H1 (cell line): ENCODE results near the gene FAM9C. TPM values are rescaled to one million over a fixed set of nuclear protein-coding genes. Genes with fewer than 3 reads are reported as not detected.

ENCODE experiments used
- CTCF ChIA-PET: fragments of 300-600 bp; sonication (Branson Sonifier 250); formaldehyde crosslinking; loops from one replicate; lab custom pipeline; 2021; ENCODE audit not compliant: partially characterized antibody; lab: Charles Lee
- POLR2A ChIA-PET: fragments of 300-600 bp; sonication (Branson Sonifier 250); formaldehyde crosslinking; loops from one replicate; lab custom pipeline; 2021; ENCODE audit warnings: inconsistent platforms; ENCODE audit not compliant: partially characterized antibody; lab: Charles Lee
- DNase-seq, 2 experiments: peaks; one replicate each; pipeline versions ENCODE4 v3.0.0 to v3.0.0-alpha.2; 2010 to 2022; ENCODE audit warnings: low spot score in 2 of 2, low read depth in 1 of 2, mixed read lengths in 1 of 2
- FAIRE-seq: peaks from 2 replicates; lab custom pipeline; 2011; peaks lifted over from hg19 to GRCh38; lab: Jason Lieb, UNC
- H2AFZ ChIP-seq: 2 replicates; pipeline ENCODE4 v1.8.1; 2012; ENCODE audit warnings: low read length, inconsistent platforms
- H2AK5ac ChIP-seq: 2 replicates; pipeline ENCODE4 v1.6.1; 2013; ENCODE audit warnings: low read depth, low read length
- H2BK120ac ChIP-seq: replicated peaks from 2 replicates; pipeline ENCODE3; 2013; ENCODE audit warnings: low read depth, low read length, inconsistent platforms
- H2BK12ac ChIP-seq: 2 replicates; pipeline ENCODE4 v1.6.1; 2013; ENCODE audit warnings: low read depth, low read length
- H2BK15ac ChIP-seq: 2 replicates; pipeline ENCODE4 v1.6.1; 2013; ENCODE audit warnings: low read length
- H2BK20ac ChIP-seq: 2 replicates; pipeline ENCODE4 v1.6.1; 2013; ENCODE audit warnings: low read length
- H2BK5ac ChIP-seq: 2 replicates; pipeline ENCODE4 v1.6.1; 2013; ENCODE audit warnings: low read depth, low read length
- H3K14ac ChIP-seq: 2 replicates; pipeline ENCODE4 v1.6.1; 2013; ENCODE audit warnings: inconsistent platforms; ENCODE audit not compliant: insufficient read length
- H3K18ac ChIP-seq: 2 replicates; pipeline ENCODE4 v1.6.1; 2013; ENCODE audit warnings: low read length; ENCODE audit errors: extremely low read depth
- H3K23ac ChIP-seq: 2 replicates; pipeline ENCODE4 v1.6.1; 2013; ENCODE audit warnings: inconsistent platforms; ENCODE audit not compliant: insufficient read length
- H3K23me2 ChIP-seq: 2 replicates; pipeline ENCODE4 v1.6.1; 2013; ENCODE audit warnings: low read depth, low read length
- H3K27ac ChIP-seq: 2 replicates; pipeline ENCODE4 v1.6.1; 2011; ENCODE audit warnings: low read depth, low read length, inconsistent platforms
- H3K27me3 ChIP-seq, 4 experiments: replicated peaks in 1 of 4; 1 replicate in 1 of 4; 2 replicates in 3 of 4; pipeline versions ENCODE4 v1.6.1 to v1.8.1; 2011 to 2013; ENCODE audit warnings: low read length in 3 of 4, mild to moderate bottlenecking in 3 of 4, inconsistent platforms in 2 of 4, mixed read lengths in 2 of 4, moderate library complexity in 1 of 4; ENCODE audit not compliant: control insufficient read depth in 3 of 4, insufficient read depth in 3 of 4; ENCODE audit errors: extremely low read depth in 1 of 4
- H3K36me3 ChIP-seq, 4 experiments: 2 replicates each; pipeline versions ENCODE4 v1.6.1 to v1.8.1; 2011 to 2013; ENCODE audit warnings: mild to moderate bottlenecking in 4 of 4, low read length in 3 of 4, moderate library complexity in 2 of 4, control low read depth in 1 of 4, inconsistent platforms in 1 of 4; ENCODE audit not compliant: insufficient read depth in 4 of 4, control insufficient read depth in 2 of 4
- H3K4ac ChIP-seq: replicated peaks from 2 replicates; pipeline ENCODE3; 2013; ENCODE audit warnings: low read length, low read depth, mixed read lengths, inconsistent platforms; ENCODE audit not compliant: insufficient read length
- H3K4me1 ChIP-seq, 4 experiments: replicated peaks in 1 of 4; 1 replicate in 1 of 4; 2 replicates in 3 of 4; pipeline versions ENCODE4 v1.6.1 to v1.8.1; 2011 to 2013; ENCODE audit warnings: low read length in 3 of 4, inconsistent platforms in 2 of 4, mixed read lengths in 1 of 4; ENCODE audit not compliant: insufficient read depth in 4 of 4, control insufficient read depth in 3 of 4
- H3K4me2 ChIP-seq, 2 experiments: 2 replicates each; pipeline versions ENCODE4 v1.6.1 to v1.8.1; 2011 to 2013; ENCODE audit warnings: low read depth in 2 of 2, low read length in 2 of 2, control low read depth in 1 of 2, inconsistent platforms in 1 of 2, mild to moderate bottlenecking in 1 of 2; ENCODE audit not compliant: insufficient read depth in 1 of 2
- H3K4me3 ChIP-seq, 4 experiments: fragments of 200-600, 300-600 bp in 1 of 4; sonication (generic), shearing (Covaris generic), sonication (Bioruptor Twin) in 1 of 4; 2 replicates each; pipeline versions ENCODE4 v1.5.1 to v1.8.1; 2011 to 2016; ENCODE audit warnings: low read length in 4 of 4, low read depth in 3 of 4, control low read depth in 2 of 4, inconsistent platforms in 2 of 4, mild to moderate bottlenecking in 2 of 4, mixed read lengths in 1 of 4, moderate library complexity in 1 of 4; ENCODE audit not compliant: insufficient read depth in 2 of 4; ENCODE audit errors: extremely low read depth in 1 of 4
- H3K56ac ChIP-seq: replicated peaks from 2 replicates; pipeline ENCODE3; 2013; ENCODE audit warnings: low read depth, mild to moderate bottlenecking, mixed read lengths, low read length, inconsistent platforms; ENCODE audit not compliant: insufficient read length
- H3K79me1 ChIP-seq: 2 replicates; pipeline ENCODE4 v1.6.1; 2013; ENCODE audit warnings: low read depth, low read length, control low read depth
- H3K79me2 ChIP-seq, 2 experiments: 2 replicates each; pipeline versions ENCODE4 v1.6.1 to v1.8.1; 2012 to 2013; ENCODE audit warnings: low read length in 2 of 2, mild to moderate bottlenecking in 2 of 2, inconsistent platforms in 1 of 2; ENCODE audit not compliant: insufficient read depth in 2 of 2, control insufficient read depth in 1 of 2
- H3K9ac ChIP-seq, 4 experiments: replicated peaks in 1 of 4; 1 replicate in 1 of 4; 2 replicates in 3 of 4; pipeline versions ENCODE4 v1.6.1 to v1.8.1; 2011 to 2013; ENCODE audit warnings: low read depth in 3 of 4, low read length in 3 of 4, control low read depth in 2 of 4, mild to moderate bottlenecking in 2 of 4, moderate library complexity in 2 of 4, inconsistent platforms in 1 of 4; ENCODE audit errors: extremely low read depth in 1 of 4
- H3K9me3 ChIP-seq, 2 experiments: 2 replicates each; pipeline versions ENCODE4 v1.6.1 to v1.8.1; 2012 to 2013; ENCODE audit warnings: mild to moderate bottlenecking in 2 of 2, moderate library complexity in 2 of 2, control low read depth in 1 of 2, inconsistent platforms in 1 of 2, low read depth in 1 of 2, low read length in 1 of 2, mixed read lengths in 1 of 2; ENCODE audit not compliant: insufficient read depth in 2 of 2
- H4K20me1 ChIP-seq, 2 experiments: replicated peaks in 1 of 2; 2 replicates each; pipeline versions ENCODE3 to v1.8.1; 2011 to 2013; ENCODE audit warnings: inconsistent platforms in 2 of 2, low read length in 2 of 2, mild to moderate bottlenecking in 1 of 2; ENCODE audit not compliant: insufficient read depth in 2 of 2, control insufficient read depth in 1 of 2
- H4K5ac ChIP-seq: 2 replicates; pipeline ENCODE4 v1.6.1; 2013; ENCODE audit warnings: low read length, low read depth, mixed read lengths, inconsistent platforms; ENCODE audit not compliant: insufficient read length
- H4K8ac ChIP-seq: 2 replicates; pipeline ENCODE4 v1.8.0; 2013; ENCODE audit warnings: mild to moderate bottlenecking, moderate library complexity, low read length, inconsistent platforms; ENCODE audit not compliant: insufficient read depth; ENCODE audit errors: extremely low read depth
- H4K91ac ChIP-seq: replicated peaks from 2 replicates; pipeline ENCODE3; 2013; ENCODE audit warnings: low read length, mixed read lengths, inconsistent platforms; ENCODE audit not compliant: insufficient read length
- ASH2L ChIP-seq: fragments of 200-600, 300-600 bp; sonication (generic); IDR thresholded peaks from one replicate; pipeline ENCODE4 v1.7.1; 2017; ENCODE audit warnings: low read length
- EP300 ChIP-seq, 2 experiments: IDR thresholded peaks; 1 replicate in 1 of 2; 2 replicates in 1 of 2; pipeline ENCODE4 v1.6.1; 2011 to 2012; ENCODE audit warnings: low read depth in 2 of 2, low read length in 2 of 2, mild to moderate bottlenecking in 2 of 2, borderline replicate concordance in 1 of 2, inconsistent platforms in 1 of 2, moderate library complexity in 1 of 2
- MAFK ChIP-seq: IDR thresholded peaks from 2 replicates; pipeline ENCODE4 v1.6.1; 2012; ENCODE audit warnings: low read depth, mild to moderate bottlenecking, improper control_type of control experiment, low read length
- RXRA ChIP-seq: IDR thresholded peaks from 2 replicates; pipeline ENCODE4 v1.6.1; 2011; ENCODE audit warnings: low read depth, mild to moderate bottlenecking, low read length, moderate library complexity; ENCODE audit not compliant: insufficient read depth
- WGBS, 2 experiments: shearing (Covaris generic) in 1 of 2; methylation state at CpG; one replicate each; pipeline versions ENCODE4 v1.1.6 to v1.1.7; 2013 to 2015; ENCODE audit warnings: low lambda C conversion rate in 2 of 2, mixed read lengths in 2 of 2, inconsistent platforms in 1 of 2, low coverage in 1 of 2, missing lambda C conversion rate in 1 of 2; ENCODE audit not compliant: insufficient replicate concordance in 2 of 2, insufficient coverage in 1 of 2, insufficient read length in 1 of 2; ENCODE audit errors: extremely low coverage in 1 of 2, missing lambda C conversion rate in 1 of 2; 5-methylcytosine and 5-hydroxymethylcytosine counted together
- polyA plus RNA-seq, 7 experiments: library from polyadenylated mRNA; depleted of rRNA in 3 of 7; stranded (reverse) in 5 of 7; unstranded in 2 of 7; fragments of >200 nt in 5 of 7; fragments of 200-250 nt in 2 of 7; gene quantifications; 1 replicate in 5 of 7; 2 replicates in 1 of 7; 4 replicates in 1 of 7; pipeline versions ENCODE4 v1.2.1 to v1.2.3, GENCODE V29; 2011 to 2013; ENCODE audit warnings: missing spikeins in 2 of 7, mixed read lengths in 2 of 7
- total RNA-seq: library from RNA; stranded (reverse); fragmentation: NEBNext Ultra II Directional; extraction: Animal tissue kit (Norgen Biotek cat#: 25700); gene quantifications from 2 replicates; pipeline ENCODE4 v1.2.1, GENCODE V29; 2021

Gene FAM9C
- total and polyA plus RNA-seq, 2 of the 8 experiments (the other 6 are each of a cell fraction or from before 2014, with no cell fraction given) = not detected

- Histone ChIP-seq H2AK5ac (no peak overlapping the region), H2AFZ (no peak overlapping the region), H3K79me1 (no peaks in the 10 kb centered on the region), H4K8ac (no peak overlapping the region), H3K56ac (no peak overlapping the region), H3K4me3 (no peak overlapping the region), H3K9ac (no peak overlapping the region), H3K14ac (no peak overlapping the region), H3K23ac (no peak overlapping the region), H3K4ac (no peak overlapping the region), H4K20me1 (no peaks in the 10 kb centered on the region), H4K91ac (no peak overlapping the region), H3K36me3 (no peaks in the 10 kb centered on the region), H3K9me3 (peaks cover 0 to 8% of the 10 kb centered on the region in 2 experiments; a peak in 2 of 4 replicates), H2BK12ac (no peak overlapping the region), H3K23me2 (no peaks in the 10 kb centered on the region), H2BK20ac (no peak overlapping the region), H2BK5ac (no peak overlapping the region), H3K27ac (no peak overlapping the region), H2BK120ac (no peak overlapping the region), H3K27me3 (no peaks in the 10 kb centered on the region), H4K5ac (no peak overlapping the region), H3K4me1 (no peaks in the 10 kb centered on the region), H3K79me2 (no peaks in the 10 kb centered on the region), H3K4me2 (no peak overlapping the region), H2BK15ac (no peak overlapping the region), H3K18ac (no peak overlapping the region)
- POLR2A ChIA-PET = no interaction called here
- CTCF ChIA-PET = no interaction called here
- WGBS, 2 experiments = 100% methylated on average over 2 of the region's 2 CpGs; no CpG with 5 or more reads in 1 of the 2 experiments
- TF ChIP-seq RXRA (no peak), MAFK (no peak), ASH2L (no peak), EP300 (IDR thresholded peaks at IDR 0.05; ENCODE audit: borderline replicate concordance in 1 of 2, low read depth in 2 of 2, low read length in 2 of 2) (no peak)
- FAIRE-seq = no peak
- DNase-seq = no peak
These were observed 20.3 kb upstream of the FAM9C start for GRCh38 chrX:13064599-13065143.
